K562 (cell line): ENCODE measurements around the gene PLK4. TPM values are rescaled to one million over a fixed set of nuclear protein-coding genes. Genes with fewer than 3 reads are reported as not detected.

ENCODE experiments used
- CREB3 ChIP-seq: fragments of 450-650 bp; conservative IDR thresholded peaks from 2 replicates; pipeline ENCODE4 v1.6.1; 2016; ENCODE audit warnings: missing genetic modification characterization, low read depth, mild to moderate bottlenecking, missing compliant biosample characterization, moderate library complexity
- E2F6 ChIP-seq, 2 experiments: IDR thresholded peaks; 2 replicates each; pipeline ENCODE4 v1.6.1; 2011; ENCODE audit warnings: borderline replicate concordance in 1 of 2, control low read depth in 1 of 2, low read depth in 1 of 2, low read length in 1 of 2, mild to moderate bottlenecking in 1 of 2, mixed read lengths in 1 of 2, moderate library complexity in 1 of 2; ENCODE audit not compliant: insufficient read depth in 1 of 2, insufficient read length in 1 of 2, poor library complexity in 1 of 2, severe bottlenecking in 1 of 2; ENCODE audit errors: extremely low read depth in 1 of 2
- EGR1 ChIP-seq: fragments of 450-650 bp; conservative IDR thresholded peaks from 2 replicates; pipeline ENCODE4 v1.6.1; 2017; ENCODE audit warnings: mild to moderate bottlenecking
- ELK3 ChIP-seq: fragments of 450-650 bp; formaldehyde crosslinking; IDR thresholded peaks from 2 replicates; pipeline ENCODE4 v1.4.0; 2020; ENCODE audit warnings: mild to moderate bottlenecking
- ESRRA ChIP-seq: fragments of 450-650 bp; IDR thresholded peaks from 2 replicates; pipeline ENCODE4 v1.6.1; 2014; ENCODE audit warnings: low read depth, mild to moderate bottlenecking, moderate library complexity, borderline replicate concordance
- HMG20B ChIP-seq: fragments of 250-450 bp; sonication (Bioruptor Pico); IDR thresholded peaks from 2 replicates; pipeline ENCODE4 v1.5.0; 2021; ENCODE audit warnings: mild to moderate bottlenecking
- ILF3 ChIP-seq: fragments of 450-650 bp; IDR thresholded peaks from 2 replicates; pipeline ENCODE4 v1.6.1; 2018; ENCODE audit warnings: antibody characterized with exemption, mild to moderate bottlenecking, moderate library complexity, borderline replicate concordance
- IRF1 ChIP-seq: sonication (generic); formaldehyde crosslinking; IDR thresholded peaks from 2 replicates; pipeline ENCODE4 v1.8.0; 2022; ENCODE audit warnings: missing genetic modification reagents, mild to moderate bottlenecking, borderline replicate concordance
- KDM5B ChIP-seq: fragments of 200-600 bp; sonication (generic); IDR thresholded peaks from 2 replicates; pipeline ENCODE4 v1.6.1; 2012; ENCODE audit warnings: low read depth, mild to moderate bottlenecking, moderate library complexity, low read length, control low read depth, inconsistent platforms; ENCODE audit not compliant: insufficient replicate concordance
- MAFG ChIP-seq: fragments of 450-650 bp; conservative IDR thresholded peaks from 2 replicates; pipeline ENCODE4 v1.6.1; 2016; ENCODE audit warnings: missing genetic modification characterization, missing compliant biosample characterization
- MTA3 ChIP-seq: fragments of 450-650 bp; formaldehyde crosslinking; IDR thresholded peaks from 2 replicates; pipeline ENCODE4 v1.6.1; 2017; ENCODE audit warnings: mild to moderate bottlenecking, borderline replicate concordance
- NFIC ChIP-seq: fragments of 450-650 bp; IDR thresholded peaks from 2 replicates; pipeline ENCODE4 v1.6.1; 2017; ENCODE audit warnings: mild to moderate bottlenecking, inconsistent platforms
- VEZF1 ChIP-seq: fragments of 200-800 bp; sonication (Bioruptor generic); IDR thresholded peaks from 2 replicates; pipeline ENCODE4 v1.6.1; 2017; ENCODE audit warnings: missing genetic modification characterization, missing compliant biosample characterization
- ZBTB1 ChIP-seq: sonication (generic); formaldehyde crosslinking; IDR thresholded peaks from 2 replicates; pipeline ENCODE4 v1.8.1; 2023; ENCODE audit warnings: missing genetic modification reagents, low read depth, mild to moderate bottlenecking, borderline replicate concordance
- ZBTB8A ChIP-seq: fragments of 450-650 bp; IDR thresholded peaks from 2 replicates; pipeline ENCODE4 v1.6.1; 2018; ENCODE audit warnings: mild to moderate bottlenecking, moderate library complexity; ENCODE audit not compliant: partially characterized antibody
- ZNF165 ChIP-seq: fragments of 250-450 bp; sonication (Bioruptor Pico); IDR thresholded peaks from 2 replicates; pipeline ENCODE4 v1.4.0; 2020; ENCODE audit warnings: borderline replicate concordance
- ZNF174 ChIP-seq: fragments of 250-450 bp; sonication (Bioruptor Pico); IDR thresholded peaks from 2 replicates; pipeline ENCODE4 v1.4.0; 2020; ENCODE audit warnings: mild to moderate bottlenecking
- ZNF23 ChIP-seq: fragments of 250-450 bp; sonication (Bioruptor Pico); IDR thresholded peaks from 2 replicates; pipeline ENCODE4 v1.4.0; 2020; ENCODE audit warnings: mild to moderate bottlenecking
- ZNF76 ChIP-seq: fragments of 250-450 bp; sonication (Bioruptor Pico); IDR thresholded peaks from 2 replicates; pipeline ENCODE4 v1.4.0; 2020; ENCODE audit warnings: mild to moderate bottlenecking, moderate library complexity, borderline replicate concordance
- polyA plus RNA-seq, 8 experiments: library from polyadenylated mRNA; depleted of rRNA in 4 of 8; stranded (reverse) in 5 of 8; unstranded in 3 of 8; fragments of >200 nt; fragmentation: Nextera tagmentation in 2 of 8; fragmentation: Illumina TruSeq in 1 of 8; extraction: Ambion mirVana in 2 of 8; extraction: Trizol in 1 of 8; gene quantifications; 2 replicates each; pipeline versions ENCODE4 v1.2.1 to v1.2.3, GENCODE V29; 2011 to 2014; ENCODE audit warnings: inconsistent platforms in 1 of 8, missing spikeins in 1 of 8
- total RNA-seq, 7 experiments: library from RNA; depleted of rRNA in 6 of 7; stranded (reverse); fragments of >200 nt in 6 of 7; fragmentation: Illumina TruSeq in 2 of 7; extraction: Trizol in 2 of 7; gene quantifications; 2 replicates each; pipeline versions ENCODE4 v1.2.1 to v1.2.3, GENCODE V29; 2011 to 2021; ENCODE audit warnings: low replicate concordance in 1 of 7

Gene PLK4
- total and polyA plus RNA-seq, 9 of the 15 experiments (the other 6 are each of a cell fraction or from before 2014, with no cell fraction given) = 16.2 to 95.3 (median 54.3) TPM

- TF ChIP-seq IRF1 = no peak
- TF ChIP-seq ZBTB8A = no peak
- TF ChIP-seq E2F6 (IDR thresholded peaks at IDR 0.05; ENCODE audit: borderline replicate concordance in 1 of 2, extremely low read depth in 1 of 2, insufficient read depth in 1 of 2, insufficient read length in 1 of 2, low read depth in 1 of 2, low read length in 1 of 2, poor library complexity in 1 of 2, severe bottlenecking in 1 of 2) = peak; percentile 10 to 26
- TF ChIP-seq ESRRA = no peak
- no peak for TF ChIP-seq ZNF23 (CRISPR knock-in tag)
- TF ChIP-seq MAFG (tag) = no peak
- TF ChIP-seq ZNF76 = no peak
- TF ChIP-seq ELK3 = no peak
- TF ChIP-seq ZNF174 (CRISPR knock-in tag) = no peak
- TF ChIP-seq KDM5B = peak; percentile 94
- no peak for TF ChIP-seq ILF3
- TF ChIP-seq EGR1 = no peak
- TF ChIP-seq NFIC = peak; percentile 60; the same call in 1 of the 2 replicates
- TF ChIP-seq VEZF1 = no peak; the same call in 1 of the 2 replicates
- TF ChIP-seq CREB3 (tag) = no peak
- TF ChIP-seq HMG20B (CRISPR knock-in tag) = no peak
- TF ChIP-seq ZBTB1 (CRISPR knock-in tag) = peak; percentile 66; the same call in 1 of the 2 replicates
- no peak for TF ChIP-seq ZNF165
- peak; percentile 74; the same call in 1 of the 2 replicates for TF ChIP-seq MTA3
Observed at GRCh38 chr4:127880763-127881562, at the start of gene PLK4 (continued).
